HEK293 (cell line): ENCODE measurements around the gene CSTPP1.
A peak's percentile ranks its signal among the peaks of the same experiment; 100 is the strongest.

Source experiments
- CTCF ChIA-PET: fragments of 350-600 bp; formaldehyde crosslinking; extraction: SDS; loops from one replicate; lab custom pipeline; 2021; ENCODE audit warnings: antibody characterized with exemption; lab: Yijun Ruan, JAX
- POLR2A ChIA-PET: fragments of 300-600 bp; formaldehyde crosslinking; extraction: SDS; loops from one replicate; lab custom pipeline; 2020; ENCODE audit warnings: antibody characterized with exemption, inconsistent platforms; lab: Yijun Ruan, JAX
- H3K27ac ChIP-seq: fragments of 200-500 bp; sonication (Bioruptor generic); 2 replicates; pipeline ENCODE4 v1.5.1; 2014; ENCODE audit warnings: low read depth, low read length, control low read depth, inconsistent platforms; ENCODE audit errors: extremely low read depth
- H3K36me3 ChIP-seq, 2 experiments: fragments of 200-500 bp in 1 of 2; sonication (Bioruptor generic) in 1 of 2; 1 replicate in 1 of 2; 2 replicates in 1 of 2; pipeline ENCODE4 v1.5.1; 2014 to 2017; ENCODE audit warnings: inconsistent platforms in 2 of 2, low read length in 2 of 2; ENCODE audit not compliant: control insufficient read depth in 2 of 2, insufficient read depth in 1 of 2
- H3K4me1 ChIP-seq: fragments of 200-500 bp; sonication (Bioruptor generic); 2 replicates; pipeline ENCODE4 v1.5.1; 2014; ENCODE audit warnings: mild to moderate bottlenecking, low read length, inconsistent platforms; ENCODE audit not compliant: control insufficient read depth, insufficient read depth
- H3K4me3 ChIP-seq: 2 replicates; pipeline ENCODE4 v1.5.1; 2011; ENCODE audit warnings: low read depth, mild to moderate bottlenecking, control low read depth, low read length, moderate library complexity
- H3K9me3 ChIP-seq: fragments of 200-500 bp; sonication (Bioruptor generic); 2 replicates; pipeline ENCODE4 v1.5.1; 2014; ENCODE audit warnings: low read depth, low read length, inconsistent platforms; ENCODE audit not compliant: control insufficient read depth, insufficient read depth
- GLIS1 ChIP-seq: fragments of 450-650 bp; formaldehyde crosslinking; IDR thresholded peaks from 2 replicates; pipeline ENCODE4 v1.5.1; 2016; ENCODE audit warnings: missing biosample characterization, missing genetic modification characterization
- GLIS2 ChIP-seq: fragments of 450-650 bp; formaldehyde crosslinking; IDR thresholded peaks from 2 replicates; pipeline ENCODE4 v1.5.1; 2016; ENCODE audit warnings: missing biosample characterization, missing genetic modification characterization
- KLF1 ChIP-seq: fragments of 450-650 bp; formaldehyde crosslinking; IDR thresholded peaks from 2 replicates; pipeline ENCODE4 v1.5.1; 2016; ENCODE audit warnings: missing biosample characterization, missing genetic modification characterization
- KLF9 ChIP-seq: fragments of 450-650 bp; formaldehyde crosslinking; IDR thresholded peaks from 2 replicates; pipeline ENCODE4 v1.5.1; 2016; ENCODE audit warnings: missing biosample characterization, missing genetic modification characterization, low read depth
- SP2 ChIP-seq: fragments of 450-650 bp; formaldehyde crosslinking; IDR thresholded peaks from 2 replicates; pipeline ENCODE4 v1.5.1; 2016; ENCODE audit warnings: missing biosample characterization, missing genetic modification characterization
- ZBTB1 ChIP-seq: fragments of 450-650 bp; formaldehyde crosslinking; IDR thresholded peaks from 2 replicates; pipeline ENCODE4 v1.5.1; 2016; ENCODE audit warnings: missing biosample characterization, missing genetic modification characterization
- ZBTB20 ChIP-seq: fragments of 450-650 bp; formaldehyde crosslinking; IDR thresholded peaks from 2 replicates; pipeline ENCODE4 v1.5.1; 2016; ENCODE audit warnings: missing biosample characterization, missing genetic modification characterization
- ZFP41 ChIP-seq: fragments of 450-650 bp; formaldehyde crosslinking; IDR thresholded peaks from 2 replicates; pipeline ENCODE4 v1.5.1; 2016; ENCODE audit warnings: missing biosample characterization, missing genetic modification characterization, borderline replicate concordance
- ZNF10 ChIP-seq: fragments of 450-650 bp; formaldehyde crosslinking; IDR thresholded peaks from 2 replicates; pipeline ENCODE4 v1.5.1; 2017; ENCODE audit warnings: missing biosample characterization, missing genetic modification characterization
- ZNF155 ChIP-seq: fragments of 450-650 bp; formaldehyde crosslinking; IDR thresholded peaks from 2 replicates; pipeline ENCODE4 v1.5.1; 2016; ENCODE audit warnings: missing biosample characterization, missing genetic modification characterization
- ZNF2 ChIP-seq: fragments of 450-650 bp; formaldehyde crosslinking; IDR thresholded peaks from 2 replicates; pipeline ENCODE4 v1.5.1; 2016; ENCODE audit warnings: missing biosample characterization, missing genetic modification characterization
- ZNF202 ChIP-seq: fragments of 450-650 bp; formaldehyde crosslinking; IDR thresholded peaks from 2 replicates; pipeline ENCODE4 v1.5.1; 2016; ENCODE audit warnings: missing biosample characterization, missing genetic modification characterization, borderline replicate concordance
- ZNF223 ChIP-seq: fragments of 450-650 bp; formaldehyde crosslinking; IDR thresholded peaks from 2 replicates; pipeline ENCODE4 v1.5.1; 2016; ENCODE audit warnings: missing biosample characterization, missing genetic modification characterization
- ZNF292 ChIP-seq: fragments of 450-650 bp; formaldehyde crosslinking; IDR thresholded peaks from 2 replicates; pipeline ENCODE4 v1.5.1; 2016; ENCODE audit warnings: low read depth, missing biosample characterization, missing genetic modification characterization, borderline replicate concordance
- ZNF302 ChIP-seq: fragments of 450-650 bp; formaldehyde crosslinking; IDR thresholded peaks from 2 replicates; pipeline ENCODE4 v1.5.1; 2016; ENCODE audit warnings: missing biosample characterization, missing genetic modification characterization, low read depth
- ZNF335 ChIP-seq: fragments of 450-650 bp; formaldehyde crosslinking; conservative IDR thresholded peaks from 2 replicates; pipeline ENCODE4 v1.5.1; 2016; ENCODE audit warnings: missing biosample characterization, missing genetic modification characterization
- ZNF366 ChIP-seq: fragments of 450-650 bp; formaldehyde crosslinking; conservative IDR thresholded peaks from 2 replicates; pipeline ENCODE4 v1.5.1; 2016; ENCODE audit warnings: missing biosample characterization, missing genetic modification characterization
- ZNF416 ChIP-seq: fragments of 450-650 bp; formaldehyde crosslinking; IDR thresholded peaks from 2 replicates; pipeline ENCODE4 v1.5.1; 2016; ENCODE audit warnings: missing biosample characterization, missing genetic modification characterization
- ZNF423 ChIP-seq: fragments of 450-650 bp; formaldehyde crosslinking; IDR thresholded peaks from 2 replicates; pipeline ENCODE4 v1.5.1; 2016; ENCODE audit warnings: missing biosample characterization, missing genetic modification characterization
- ZNF426 ChIP-seq: fragments of 450-650 bp; formaldehyde crosslinking; IDR thresholded peaks from 2 replicates; pipeline ENCODE4 v1.5.1; 2017; ENCODE audit warnings: missing biosample characterization, missing genetic modification characterization, mild to moderate bottlenecking, inconsistent platforms, moderate library complexity
- ZNF660 ChIP-seq: fragments of 450-650 bp; IDR thresholded peaks from 2 replicates; pipeline ENCODE4 v1.5.1; 2018; ENCODE audit warnings: missing biosample characterization, mild to moderate bottlenecking, missing genetic modification characterization
- ZNF670 ChIP-seq: fragments of 450-650 bp; formaldehyde crosslinking; IDR thresholded peaks from 2 replicates; pipeline ENCODE4 v1.5.1; 2016; ENCODE audit warnings: missing biosample characterization, missing genetic modification characterization, low read depth
- TF ChIP-seq, protein P1 (sequence below): fragments of 450-650 bp; formaldehyde crosslinking; IDR thresholded peaks from 2 replicates; pipeline ENCODE4 v1.5.1; 2017; ENCODE audit warnings: missing biosample characterization, missing genetic modification characterization
- TF ChIP-seq, protein P2 (sequence below): fragments of 450-650 bp; formaldehyde crosslinking; optimal IDR thresholded peaks from 2 replicates; pipeline ENCODE3; 2016; ENCODE audit warnings: missing biosample characterization, mild to moderate bottlenecking, missing genetic modification characterization
- TF ChIP-seq, protein P3 (sequence below): fragments of 450-650 bp; formaldehyde crosslinking; IDR thresholded peaks from 2 replicates; pipeline ENCODE4 v1.5.1; 2016; ENCODE audit warnings: missing biosample characterization, missing genetic modification characterization
- TF ChIP-seq, protein P4 (sequence below): fragments of 450-650 bp; formaldehyde crosslinking; IDR thresholded peaks from 2 replicates; pipeline ENCODE4 v1.5.1; 2016; ENCODE audit warnings: missing biosample characterization, missing genetic modification characterization

CSTPP1 gene

DNA sequence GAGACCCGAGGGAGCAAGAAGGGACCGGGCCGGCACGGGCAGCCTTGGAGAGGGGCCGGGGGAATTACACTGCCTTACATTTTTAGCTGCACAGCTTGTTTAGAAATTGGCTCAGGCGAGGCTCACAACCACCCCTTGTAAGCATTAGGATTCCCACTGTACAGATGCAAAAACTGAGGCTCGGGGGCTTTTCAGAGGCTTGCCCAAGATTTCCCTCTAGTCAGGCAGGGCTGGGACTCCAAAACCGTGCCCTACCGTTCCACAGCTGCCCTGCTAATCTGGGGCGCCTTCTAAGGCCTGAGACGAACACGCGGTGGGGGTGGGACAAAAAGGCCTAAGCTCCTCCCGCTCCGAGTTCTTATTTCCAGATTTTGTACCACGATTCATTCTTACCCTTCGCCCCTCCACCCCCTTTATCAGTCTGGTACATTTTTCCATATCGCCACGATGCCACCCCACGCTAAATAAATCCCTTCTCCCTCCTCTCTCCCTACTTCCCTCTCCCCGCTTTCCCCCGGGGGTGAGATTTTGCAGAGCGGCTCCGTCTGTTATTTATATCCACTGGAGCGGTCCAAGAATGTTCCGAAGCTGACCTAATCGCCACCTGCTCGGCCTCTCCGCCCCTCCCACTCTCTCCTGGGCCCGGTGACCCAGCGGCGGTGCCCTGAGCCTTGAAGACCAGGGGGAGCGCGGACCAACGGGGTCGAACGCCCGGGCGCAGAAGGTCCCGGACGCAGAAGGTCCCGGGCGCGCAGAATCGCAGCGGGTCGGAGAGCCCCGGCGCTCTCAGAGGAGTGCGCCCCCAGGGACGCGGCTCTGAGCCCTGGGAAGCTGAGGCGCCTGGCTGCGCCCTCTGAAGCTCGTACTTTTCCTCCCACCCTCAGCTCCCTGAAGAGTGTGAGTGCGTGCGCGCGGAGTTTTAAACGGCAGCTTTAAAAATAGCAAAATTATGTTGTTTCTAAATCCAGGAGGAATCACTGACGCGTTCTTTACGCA is 250.4 kb downstream of the CSTPP1 start:
- Histone ChIP-seq H3K9me3 (no peaks in the 10 kb centered on the region), H3K4me1 (peaks cover 9% of the 10 kb centered on the region), H3K36me3 (peaks cover 0 to 15% of the 10 kb centered on the region in 2 experiments; a peak in 2 of 3 replicates), H3K27ac (no peak overlapping the region), H3K4me3 (peak overlapping the region; percentile 73)
- ChIA-PET CTCF (interaction anchor here (0.6 to 3.8 kb wide), 7 partner anchors 8 to 62 kb away, joined by 3 to 18 read pairs (median 4); partner anchors contain the start of genes ACP2 and ARFGAP2), POLR2A (interaction anchor here (0.6 to 2.8 kb wide), 4 partner anchors 27 to 507 kb away, joined by 3 to 46 read pairs (median 8); partner anchors contain the start of gene DDB2)
- TF ChIP-seq ZBTB20 (tag by site-specific recombination) (peak; percentile 95), ZNF416 (tag by site-specific recombination) (no peak), ZBTB1 (no peak), ZNF366 (tag by site-specific recombination) (no peak), ZNF2 (peak; percentile 45; the same call in 1 of the 2 replicates), ZFP41 (tag by site-specific recombination) (no peak), ZNF223 (no peak), ZNF202 (tag by site-specific recombination) (no peak), ZNF10 (tag by site-specific recombination) (no peak), KLF9 (no peak), ZNF335 (peak; percentile 93), KLF1 (no peak), ZNF302 (tag by site-specific recombination) (no peak), SP2 (tag by site-specific recombination) (peak; percentile 20), ZNF155 (tag by site-specific recombination) (no peak), GLIS1 (peak; percentile 65), ZNF670 (tag by site-specific recombination) (no peak), ZNF660 (tag by site-specific recombination) (no peak), ZNF423 (0 out of 2 replicates have a peak, but pooled peaks have one; percentile 41), ZNF292 (tag by site-specific recombination) (no peak), GLIS2 (tag by site-specific recombination) (peak; percentile 19; the same call in 1 of the 2 replicates), ZNF426 (tag by site-specific recombination) (no peak)
- TF ChIP-seq, protein P1, sequence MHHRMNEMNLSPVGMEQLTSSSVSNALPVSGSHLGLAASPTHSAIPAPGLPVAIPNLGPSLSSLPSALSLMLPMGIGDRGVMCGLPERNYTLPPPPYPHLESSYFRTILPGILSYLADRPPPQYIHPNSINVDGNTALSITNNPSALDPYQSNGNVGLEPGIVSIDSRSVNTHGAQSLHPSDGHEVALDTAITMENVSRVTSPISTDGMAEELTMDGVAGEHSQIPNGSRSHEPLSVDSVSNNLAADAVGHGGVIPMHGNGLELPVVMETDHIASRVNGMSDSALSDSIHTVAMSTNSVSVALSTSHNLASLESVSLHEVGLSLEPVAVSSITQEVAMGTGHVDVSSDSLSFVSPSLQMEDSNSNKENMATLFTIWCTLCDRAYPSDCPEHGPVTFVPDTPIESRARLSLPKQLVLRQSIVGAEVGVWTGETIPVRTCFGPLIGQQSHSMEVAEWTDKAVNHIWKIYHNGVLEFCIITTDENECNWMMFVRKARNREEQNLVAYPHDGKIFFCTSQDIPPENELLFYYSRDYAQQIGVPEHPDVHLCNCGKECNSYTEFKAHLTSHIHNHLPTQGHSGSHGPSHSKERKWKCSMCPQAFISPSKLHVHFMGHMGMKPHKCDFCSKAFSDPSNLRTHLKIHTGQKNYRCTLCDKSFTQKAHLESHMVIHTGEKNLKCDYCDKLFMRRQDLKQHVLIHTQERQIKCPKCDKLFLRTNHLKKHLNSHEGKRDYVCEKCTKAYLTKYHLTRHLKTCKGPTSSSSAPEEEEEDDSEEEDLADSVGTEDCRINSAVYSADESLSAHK (tag by site-specific recombination) = peak; percentile 11; the same call in 1 of the 2 replicates
- TF ChIP-seq, protein P2, sequence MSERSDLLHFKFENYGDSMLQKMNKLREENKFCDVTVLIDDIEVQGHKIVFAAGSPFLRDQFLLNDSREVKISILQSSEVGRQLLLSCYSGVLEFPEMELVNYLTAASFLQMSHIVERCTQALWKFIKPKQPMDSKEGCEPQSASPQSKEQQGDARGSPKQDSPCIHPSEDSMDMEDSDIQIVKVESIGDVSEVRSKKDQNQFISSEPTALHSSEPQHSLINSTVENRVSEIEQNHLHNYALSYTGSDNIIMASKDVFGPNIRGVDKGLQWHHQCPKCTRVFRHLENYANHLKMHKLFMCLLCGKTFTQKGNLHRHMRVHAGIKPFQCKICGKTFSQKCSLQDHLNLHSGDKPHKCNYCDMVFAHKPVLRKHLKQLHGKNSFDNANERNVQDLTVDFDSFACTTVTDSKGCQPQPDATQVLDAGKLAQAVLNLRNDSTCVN (tag by site-specific recombination) = peak; percentile 50
- TF ChIP-seq, protein P3, sequence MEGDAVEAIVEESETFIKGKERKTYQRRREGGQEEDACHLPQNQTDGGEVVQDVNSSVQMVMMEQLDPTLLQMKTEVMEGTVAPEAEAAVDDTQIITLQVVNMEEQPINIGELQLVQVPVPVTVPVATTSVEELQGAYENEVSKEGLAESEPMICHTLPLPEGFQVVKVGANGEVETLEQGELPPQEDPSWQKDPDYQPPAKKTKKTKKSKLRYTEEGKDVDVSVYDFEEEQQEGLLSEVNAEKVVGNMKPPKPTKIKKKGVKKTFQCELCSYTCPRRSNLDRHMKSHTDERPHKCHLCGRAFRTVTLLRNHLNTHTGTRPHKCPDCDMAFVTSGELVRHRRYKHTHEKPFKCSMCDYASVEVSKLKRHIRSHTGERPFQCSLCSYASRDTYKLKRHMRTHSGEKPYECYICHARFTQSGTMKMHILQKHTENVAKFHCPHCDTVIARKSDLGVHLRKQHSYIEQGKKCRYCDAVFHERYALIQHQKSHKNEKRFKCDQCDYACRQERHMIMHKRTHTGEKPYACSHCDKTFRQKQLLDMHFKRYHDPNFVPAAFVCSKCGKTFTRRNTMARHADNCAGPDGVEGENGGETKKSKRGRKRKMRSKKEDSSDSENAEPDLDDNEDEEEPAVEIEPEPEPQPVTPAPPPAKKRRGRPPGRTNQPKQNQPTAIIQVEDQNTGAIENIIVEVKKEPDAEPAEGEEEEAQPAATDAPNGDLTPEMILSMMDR (tag by site-specific recombination) = peak; percentile 25; the same call in 1 of the 2 replicates
- TF ChIP-seq, protein P4, sequence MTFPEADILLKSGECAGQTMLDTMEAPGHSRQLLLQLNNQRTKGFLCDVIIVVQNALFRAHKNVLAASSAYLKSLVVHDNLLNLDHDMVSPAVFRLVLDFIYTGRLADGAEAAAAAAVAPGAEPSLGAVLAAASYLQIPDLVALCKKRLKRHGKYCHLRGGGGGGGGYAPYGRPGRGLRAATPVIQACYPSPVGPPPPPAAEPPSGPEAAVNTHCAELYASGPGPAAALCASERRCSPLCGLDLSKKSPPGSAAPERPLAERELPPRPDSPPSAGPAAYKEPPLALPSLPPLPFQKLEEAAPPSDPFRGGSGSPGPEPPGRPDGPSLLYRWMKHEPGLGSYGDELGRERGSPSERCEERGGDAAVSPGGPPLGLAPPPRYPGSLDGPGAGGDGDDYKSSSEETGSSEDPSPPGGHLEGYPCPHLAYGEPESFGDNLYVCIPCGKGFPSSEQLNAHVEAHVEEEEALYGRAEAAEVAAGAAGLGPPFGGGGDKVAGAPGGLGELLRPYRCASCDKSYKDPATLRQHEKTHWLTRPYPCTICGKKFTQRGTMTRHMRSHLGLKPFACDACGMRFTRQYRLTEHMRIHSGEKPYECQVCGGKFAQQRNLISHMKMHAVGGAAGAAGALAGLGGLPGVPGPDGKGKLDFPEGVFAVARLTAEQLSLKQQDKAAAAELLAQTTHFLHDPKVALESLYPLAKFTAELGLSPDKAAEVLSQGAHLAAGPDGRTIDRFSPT (tag by site-specific recombination) = no peak
